ENCODE measurements around the gene GMDS.

The GMDS gene

GRCh38 chr6:2245103-2245876 lies at the start of gene GMDS:
TSS of gene GMDS (minus strand) at chr6:2245605.
- DNase-seq (ENCODE audit: low read depth in 3 of 3): peak; percentile 58 to 69 (median 67)

- DNase-seq (ENCODE audit: low read depth in 3 of 3): no peak
Observed at GRCh38 chr6:2285510-2285909, 40.1 kb upstream of the GMDS start.

DNA sequence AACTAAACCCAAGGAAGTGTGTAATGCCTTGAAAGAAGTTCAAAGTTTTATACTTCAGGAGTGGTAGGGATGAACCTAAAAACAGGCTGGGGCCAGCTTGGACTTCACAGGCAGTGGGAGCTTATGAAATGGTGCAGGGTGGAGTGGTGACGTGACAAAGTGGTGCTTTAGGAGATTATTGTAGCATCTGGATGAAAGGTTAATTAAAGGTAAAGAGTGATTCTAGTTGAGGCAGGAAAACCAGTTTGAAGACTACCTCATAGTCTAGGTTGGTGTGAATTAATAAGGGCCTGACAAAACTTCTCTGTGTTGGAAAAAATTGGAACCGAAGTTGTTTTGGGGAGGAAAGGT lies 30.5 kb upstream of the GMDS start:
- DNase-seq (ENCODE audit: low read depth in 3 of 3): no peak

- DNase-seq (ENCODE audit: low read depth in 3 of 3): no peak
Observed at GRCh38 chr6:2274981-2275891, 29.8 kb upstream of the GMDS start.

DNA sequence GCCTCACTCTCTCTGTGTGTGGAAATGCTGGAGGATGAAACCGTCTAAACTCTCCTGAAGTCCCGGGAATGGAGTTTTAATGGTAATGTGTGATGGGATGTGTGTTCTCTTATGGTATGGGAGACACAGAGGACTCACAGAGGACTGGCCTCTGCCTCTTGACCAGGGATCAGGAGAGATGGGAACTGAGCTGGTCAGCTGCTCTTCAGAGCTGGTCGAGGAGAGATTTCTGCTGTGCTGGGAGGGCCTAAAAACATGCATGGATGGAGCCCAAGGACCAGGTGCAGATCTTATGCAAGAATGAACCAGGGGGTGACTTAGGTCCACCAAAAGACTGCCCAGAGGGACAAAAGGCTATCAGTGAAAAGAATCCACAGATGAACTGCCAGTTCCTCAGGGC lies 27.3 kb upstream of the GMDS start:
- DNase-seq (ENCODE audit: low read depth in 3 of 3): no peak

GRCh38 chr6:2270054-2270453 lies 24.6 kb upstream of the GMDS start:
- no peak for DNase-seq (ENCODE audit: low read depth in 3 of 3)

DNA sequence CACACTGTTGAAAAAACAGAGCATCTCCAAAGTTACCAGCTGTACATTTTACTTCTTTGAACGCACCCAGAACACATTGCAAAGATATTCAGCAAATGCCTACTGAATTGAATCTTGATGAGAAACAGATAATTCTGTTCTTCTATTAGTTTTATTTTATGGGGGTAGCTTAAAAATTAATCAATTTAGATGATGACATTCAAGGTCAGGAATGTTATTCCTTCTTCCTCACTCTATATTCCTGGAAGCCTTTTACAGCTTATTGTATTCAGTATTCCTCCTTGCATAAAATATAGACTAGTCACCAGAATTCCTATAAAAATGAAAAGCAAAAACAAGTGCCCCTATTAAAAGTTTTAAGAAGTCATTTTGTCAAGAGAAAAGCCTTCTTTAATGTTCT lies 21.4 kb upstream of the GMDS start:
- DNase-seq (ENCODE audit: low read depth in 3 of 3): no peak

- DNase-seq (ENCODE audit: low read depth in 3 of 3): no peak
Observed at GRCh38 chr6:2266031-2266795, 20.8 kb upstream of the GMDS start.

- no peak for DNase-seq (ENCODE audit: low read depth in 3 of 3)
Observed at GRCh38 chr6:2264932-2265331, 19.5 kb upstream of the GMDS start.

DNA sequence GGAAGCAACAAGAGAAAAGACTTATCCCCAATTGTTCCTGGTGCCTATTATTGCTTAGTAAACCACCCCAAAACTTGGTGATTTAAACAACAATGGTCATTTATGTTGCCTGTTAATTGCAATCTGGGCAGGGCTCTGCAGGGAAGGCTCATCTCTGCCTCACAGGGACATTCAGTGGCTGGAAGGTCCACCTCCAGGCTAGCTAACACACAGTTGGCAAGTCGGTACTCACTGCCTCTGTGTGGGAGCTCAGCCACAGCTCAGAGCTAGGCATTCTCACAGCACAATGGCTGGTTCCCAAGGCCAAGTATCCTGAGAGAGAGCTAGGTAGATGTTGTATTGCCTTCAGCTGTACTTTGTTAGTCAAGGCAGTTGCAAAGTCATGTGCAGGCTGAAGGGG lies 18.5 kb upstream of the GMDS start:
- DNase-seq (ENCODE audit: low read depth in 3 of 3): no peak

GRCh38 chr6:2259574-2259973 lies 14.2 kb upstream of the GMDS start:
- DNase-seq (ENCODE audit: low read depth in 3 of 3): no peak

GRCh38 chr6:2259002-2259494 lies 13.6 kb upstream of the GMDS start:
- DNase-seq (ENCODE audit: low read depth in 3 of 3): no peak

GRCh38 chr6:2258112-2258511 lies 12.7 kb upstream of the GMDS start:
- DNase-seq (ENCODE audit: low read depth in 3 of 3): no peak

DNA sequence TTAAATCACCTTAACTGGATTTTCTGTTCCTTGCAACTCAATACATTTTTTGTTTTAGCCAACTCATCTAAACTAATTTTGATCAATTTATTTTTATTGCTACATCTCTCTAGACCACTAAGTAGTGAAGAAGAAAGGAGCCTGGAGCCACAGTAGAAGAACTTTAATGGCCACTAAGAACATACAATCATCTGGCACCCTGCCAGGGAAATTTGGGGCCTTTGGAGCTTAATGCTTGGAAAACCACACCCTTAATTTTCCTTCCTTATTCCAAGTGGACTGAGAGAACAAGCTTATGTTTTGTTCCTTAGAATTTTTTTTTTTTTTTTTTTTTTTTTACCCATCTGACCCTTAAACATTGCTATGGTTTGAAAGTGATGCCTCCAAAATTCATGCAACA lies 12.0 kb upstream of the GMDS start:
- no peak for DNase-seq (ENCODE audit: low read depth in 3 of 3)

- no peak for DNase-seq (ENCODE audit: low read depth in 3 of 3)
Observed at GRCh38 chr6:2254747-2255146, 9.3 kb upstream of the GMDS start.

- no peak for DNase-seq (ENCODE audit: low read depth in 3 of 3)
Observed at GRCh38 chr6:2249126-2249525, 3.7 kb upstream of the GMDS start.

- no peak for DNase-seq (ENCODE audit: low read depth in 3 of 3)
Observed at GRCh38 chr6:2247664-2248063, 2.3 kb upstream of the GMDS start.

DNA sequence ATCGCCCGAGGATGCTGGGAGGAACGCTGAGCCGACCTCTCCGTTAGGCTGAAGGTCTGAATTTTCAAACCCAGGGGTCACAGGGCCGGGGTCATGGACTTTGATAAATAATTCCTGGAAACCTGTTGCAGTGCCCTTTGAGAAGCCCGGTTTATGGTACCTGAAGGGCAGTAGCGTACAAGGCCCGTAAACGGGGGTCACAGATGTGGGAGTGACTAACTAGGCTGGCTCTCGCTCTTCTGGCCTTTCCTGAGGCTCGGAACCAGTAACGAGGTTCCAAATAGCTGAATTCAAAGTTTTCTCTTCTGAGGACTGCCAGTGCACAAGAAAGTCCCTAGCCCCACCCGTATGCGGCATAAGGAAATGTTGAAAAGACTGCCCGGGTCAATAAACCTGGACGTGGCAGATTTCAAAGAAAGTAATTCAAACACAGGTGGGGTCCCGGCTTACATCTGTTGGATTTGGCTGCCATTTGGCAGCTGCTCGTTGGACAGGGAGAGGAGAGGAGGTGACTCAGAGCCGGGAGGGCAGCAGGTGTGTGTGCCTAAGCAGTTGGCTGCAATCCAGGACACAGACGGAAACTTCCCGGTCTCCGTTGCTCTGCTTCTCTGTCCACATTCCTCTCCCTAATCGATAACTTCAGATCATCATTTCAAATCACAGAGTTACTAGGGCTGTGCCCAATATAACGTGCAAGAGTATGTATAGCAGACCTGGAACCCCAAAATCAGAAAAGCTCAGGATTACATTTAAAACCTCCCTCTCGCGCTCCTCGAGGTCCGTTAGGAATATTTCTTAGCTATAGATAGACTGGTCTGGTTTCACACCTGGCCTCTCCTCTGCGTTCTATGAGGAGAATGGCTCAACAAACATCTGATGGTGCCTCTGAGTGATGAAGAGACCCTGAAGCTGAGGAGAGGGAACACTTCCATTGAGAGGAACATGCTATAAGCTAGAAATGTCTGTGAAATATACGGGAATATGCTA lies 765 bp upstream of the GMDS start:
- peak; percentile 9 to 18 (median 10) for DNase-seq (ENCODE audit: low read depth in 3 of 3)

- no peak for DNase-seq (ENCODE audit: low read depth in 3 of 3)
Observed at GRCh38 chr6:2244261-2245102, 923 bp downstream of the GMDS start.

GRCh38 chr6:2242311-2242710 lies 3.1 kb downstream of the GMDS start:
- no peak for DNase-seq (ENCODE audit: low read depth in 3 of 3)
